Stimulated activated CD4-positive, alpha-beta T cell treated with anti-CD3 and anti-CD28 coated beads, Interleukin-2, amount 100 ng/mL, for 48 hours (primary cell): ENCODE measurements around the gene HDC.

ENCODE experiments used
- DNase-seq, 2 donors: peaks; one replicate each; pipeline ENCODE4 v3.0.0-alpha.2; 2020

HDC gene

DNA sequence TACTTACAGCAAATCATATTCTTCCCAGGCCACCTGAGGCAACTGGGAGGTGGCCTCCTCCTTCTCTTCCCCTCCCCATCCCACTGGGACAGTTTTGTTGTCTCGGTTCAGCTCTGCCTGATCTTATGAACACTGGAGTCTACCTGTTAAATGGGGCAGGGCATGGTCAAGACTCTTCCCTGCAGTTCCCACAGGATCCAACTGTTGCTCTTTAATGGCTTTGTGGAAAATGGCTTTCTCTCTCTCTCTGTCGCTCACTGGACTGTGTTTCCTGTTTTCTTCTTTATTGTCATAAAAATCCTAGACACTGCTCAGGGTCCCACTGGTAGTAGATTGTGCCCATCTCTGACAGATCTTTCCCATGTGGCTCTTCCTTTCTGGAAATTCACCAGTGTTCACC, 43.3 kb downstream of the HDC start:
- DNase-seq, result no peak

DNA sequence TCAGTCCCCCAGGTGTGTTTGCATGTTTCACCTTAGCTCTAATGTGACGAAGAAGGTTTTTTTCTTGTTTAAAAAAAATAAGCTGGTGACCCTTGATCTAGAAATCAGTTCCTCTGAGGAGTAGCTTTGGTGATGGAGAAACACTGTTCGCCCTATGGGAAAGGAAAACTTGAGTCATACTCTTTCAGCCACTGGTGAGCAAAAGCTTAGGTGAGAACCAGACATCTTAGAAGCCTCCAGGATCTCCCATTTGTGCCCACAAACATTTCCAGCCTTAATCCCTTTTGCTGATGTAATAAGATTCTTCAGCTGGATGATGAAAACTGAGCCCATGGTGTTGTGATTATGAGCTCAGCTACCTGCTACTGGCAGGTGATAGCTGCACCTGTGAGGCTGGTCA, 45.7 kb downstream of the HDC start:
- DNase-seq, result no peak

DNA sequence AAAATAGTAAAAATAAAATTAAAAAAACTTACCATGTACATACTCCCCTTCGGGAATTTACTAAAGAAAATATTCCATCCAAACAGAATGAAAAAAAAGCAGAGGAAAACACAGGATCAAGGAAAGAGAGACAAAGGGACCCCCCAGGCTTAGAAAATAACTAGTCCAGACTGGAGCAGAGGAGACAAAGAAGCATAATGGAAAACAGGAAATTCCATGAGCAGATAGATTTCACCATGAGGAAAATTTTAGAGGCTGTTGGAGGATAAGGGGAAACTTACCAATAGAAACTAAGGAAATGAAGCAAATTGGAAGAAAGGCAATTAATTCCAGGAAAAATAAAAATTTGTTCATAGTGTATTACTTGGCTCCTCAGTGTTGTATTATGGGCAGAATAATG, 46.8 kb downstream of the HDC start:
- no peak for DNase-seq

DNA sequence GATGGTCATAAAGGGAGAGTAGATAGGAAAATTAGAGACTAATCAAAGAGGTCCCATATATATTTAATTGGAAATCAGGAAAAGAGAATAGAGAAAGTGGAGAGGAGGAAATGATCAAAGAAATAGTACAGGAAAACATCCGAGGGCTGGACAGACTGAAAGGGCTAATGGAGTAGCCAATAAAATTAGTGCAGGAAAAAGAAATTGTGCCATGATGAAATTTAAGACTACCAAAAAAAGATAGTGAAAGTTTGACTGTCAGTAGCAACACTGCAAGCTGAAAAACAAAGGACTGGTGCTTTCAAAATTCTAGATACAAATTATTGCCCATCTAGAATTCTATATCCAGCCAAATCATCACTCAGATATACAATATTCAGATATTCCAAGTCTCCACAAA, 47.2 kb downstream of the HDC start:
- no peak for DNase-seq

DNA sequence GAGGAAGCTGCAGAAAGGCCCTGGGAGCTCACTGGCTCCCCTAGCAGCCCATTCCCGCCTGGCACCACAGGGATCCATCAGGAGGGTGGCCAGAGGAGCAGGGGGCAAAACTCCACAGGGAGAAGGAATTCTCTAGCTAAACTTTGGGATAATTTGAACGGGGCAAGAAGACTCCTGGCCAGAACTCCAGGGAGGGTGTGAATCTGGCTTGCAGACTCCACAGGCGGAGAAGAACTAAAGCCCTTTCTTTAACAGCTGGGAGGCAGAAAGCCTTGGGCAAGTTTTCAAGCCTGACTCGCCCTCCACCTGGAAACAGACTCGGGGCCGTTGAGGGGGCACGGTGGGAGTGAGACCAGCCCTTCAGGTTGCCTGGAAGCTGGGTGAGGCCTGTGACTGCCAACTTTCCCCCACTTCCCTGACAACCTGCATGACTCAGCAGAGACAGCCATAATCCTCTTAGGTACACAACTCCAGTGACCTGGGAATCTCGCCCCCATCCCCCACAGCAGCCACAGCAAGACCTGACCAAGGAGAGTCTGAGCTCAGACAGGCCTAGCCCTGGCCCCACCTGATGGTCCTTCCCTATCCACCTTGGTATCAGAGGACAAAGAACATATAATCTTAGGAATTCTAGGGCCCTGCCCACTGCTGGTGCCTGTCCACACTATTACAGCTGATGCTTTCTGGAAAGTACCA, 54.9 kb downstream of the HDC start:
- DNase-seq, result no peak

DNA sequence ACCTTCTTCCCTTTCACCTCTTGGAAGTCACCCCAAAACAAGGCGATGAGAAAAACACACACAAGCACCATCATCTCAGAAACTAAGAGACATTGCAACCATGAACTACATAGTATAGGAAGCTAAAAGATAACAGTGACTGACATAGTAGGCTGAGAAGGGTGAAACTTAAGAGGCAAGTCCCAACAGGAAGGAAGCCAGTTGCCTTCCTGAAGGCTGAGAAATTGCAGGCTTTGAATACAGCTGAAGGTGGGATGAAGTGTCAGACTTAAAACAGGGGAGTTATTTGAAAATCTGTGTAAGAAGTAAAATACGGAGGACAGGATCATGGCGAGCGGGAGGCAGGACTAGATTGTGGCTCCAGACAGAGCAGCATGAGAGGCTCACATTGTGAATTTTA, 55.7 kb downstream of the HDC start:
- no peak for DNase-seq

DNA sequence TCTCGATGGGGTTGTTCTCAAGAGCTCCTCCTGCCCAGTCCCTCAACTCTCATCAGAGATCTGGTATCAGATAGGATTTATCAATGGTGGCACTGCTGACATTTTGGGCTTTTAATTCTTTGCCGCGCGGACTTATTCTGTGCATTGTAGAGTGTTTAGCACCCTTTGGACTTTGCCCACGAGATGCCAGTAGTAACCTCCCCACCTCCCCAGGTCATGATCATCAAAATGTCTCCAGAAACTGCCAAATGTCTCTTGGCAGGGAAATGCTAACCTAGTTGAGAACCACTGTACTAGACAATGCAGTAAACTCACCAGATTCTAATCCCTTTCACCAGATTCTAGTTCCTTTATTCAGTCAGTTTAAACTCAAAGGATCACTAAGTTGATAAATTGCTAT, 59.5 kb downstream of the HDC start:
- no peak for DNase-seq

DNA sequence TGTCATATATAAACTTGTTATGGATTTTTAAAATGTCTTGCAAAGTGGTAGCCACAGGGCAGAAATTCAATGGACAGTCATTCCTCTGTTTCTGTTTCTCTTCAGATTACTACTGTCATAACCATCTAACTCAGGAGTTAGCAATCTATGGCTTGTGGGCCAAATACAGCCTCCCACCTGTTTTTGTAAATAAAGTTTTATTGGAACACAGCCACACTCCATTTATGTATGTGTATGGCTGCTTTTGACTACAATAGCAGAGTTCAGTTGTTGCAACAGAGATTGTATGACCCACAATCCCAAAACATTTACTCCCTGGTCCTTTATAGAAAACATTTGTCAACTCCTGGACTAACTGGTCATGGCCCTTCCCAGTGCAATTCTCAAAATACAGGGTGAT, 63.5 kb downstream of the HDC start:
- DNase-seq, result no peak

DNA sequence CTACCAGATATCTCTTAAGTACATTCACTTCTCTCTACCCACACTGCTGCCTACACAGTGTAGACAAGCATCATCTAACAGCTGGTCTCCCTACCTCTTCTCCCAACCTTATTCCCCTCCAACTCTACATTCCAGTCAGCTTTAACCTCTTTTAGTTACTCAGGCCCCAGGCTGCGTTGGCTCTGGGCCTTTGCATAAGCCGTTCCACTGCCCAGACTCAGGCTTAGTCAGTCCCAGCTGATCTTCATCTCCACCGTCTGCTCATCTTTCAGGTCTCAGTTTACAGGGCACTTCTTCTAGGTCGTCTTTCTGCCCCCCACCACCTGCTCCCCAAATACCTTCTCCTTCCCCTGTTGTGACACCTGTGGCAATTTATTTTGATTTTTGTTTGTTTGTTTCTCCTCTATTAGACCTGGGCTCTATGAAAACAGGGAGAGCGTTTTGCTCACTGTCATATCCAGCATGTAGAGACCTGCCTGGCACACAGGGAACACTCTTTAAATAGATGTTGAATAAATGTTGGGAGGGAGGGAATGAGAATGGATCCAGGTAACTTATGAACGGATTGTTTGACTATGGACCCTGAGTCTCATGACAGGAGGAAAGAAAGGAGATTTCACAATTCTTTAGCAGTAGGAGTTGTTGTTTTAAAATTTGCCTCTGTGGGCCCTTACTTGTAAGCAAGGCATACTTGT, 72.5 kb downstream of the HDC start:
- DNase-seq, result no peak

DNA sequence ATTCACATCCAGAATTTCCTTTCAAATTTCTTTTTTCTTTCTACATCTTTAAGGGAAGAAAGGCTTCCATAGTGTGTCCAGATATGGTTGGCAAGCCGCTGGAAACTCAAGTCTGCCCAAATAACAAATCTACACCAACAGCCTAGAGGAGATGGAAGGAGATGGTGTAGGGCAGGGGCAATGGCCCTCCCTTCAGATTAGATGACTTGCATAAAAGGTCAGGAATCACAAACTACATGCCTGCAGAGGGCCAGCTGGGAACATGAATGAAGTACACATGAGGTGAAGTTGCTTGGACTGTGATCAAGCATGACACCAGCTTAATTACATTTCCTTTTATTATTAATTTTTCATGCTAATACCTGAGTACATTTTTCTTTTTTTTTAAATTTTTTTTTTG, 73.4 kb downstream of the HDC start:
- DNase-seq, result no peak
